ENCODE data around the gene NECTIN3. TPM values are rescaled to one million over a fixed set of nuclear protein-coding genes. Genes with fewer than 3 reads are reported as not detected.

NECTIN3 gene
- total and polyA plus RNA-seq, 2 of the 4 experiments (the other 2 are of a cell fraction), result 34.7 to 155 TPM

DNA sequence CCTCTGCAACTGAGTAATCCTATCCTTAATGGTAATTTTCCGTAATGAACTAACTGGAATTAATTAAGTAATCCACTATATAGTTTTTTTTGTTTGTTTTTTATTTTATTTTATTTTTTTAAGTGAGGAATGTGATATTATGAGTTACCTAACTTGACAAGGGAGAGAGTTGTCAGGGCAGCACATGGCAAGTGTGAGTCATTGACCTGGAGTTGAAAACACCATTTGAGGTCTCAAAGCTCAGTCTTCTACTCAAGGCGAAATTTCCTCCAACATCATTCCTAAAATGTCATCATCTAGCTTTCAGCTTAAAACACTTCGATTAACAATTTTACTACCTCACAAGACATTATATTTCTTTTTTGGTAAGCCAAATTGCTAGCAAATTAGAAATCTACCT lies 87.8 kb downstream of the NECTIN3 start:
- no peak overlapping the region for H3K4me2 ChIP-seq (ENCODE audit: low read depth, low read length)
- TF ChIP-seq, protein P1, sequence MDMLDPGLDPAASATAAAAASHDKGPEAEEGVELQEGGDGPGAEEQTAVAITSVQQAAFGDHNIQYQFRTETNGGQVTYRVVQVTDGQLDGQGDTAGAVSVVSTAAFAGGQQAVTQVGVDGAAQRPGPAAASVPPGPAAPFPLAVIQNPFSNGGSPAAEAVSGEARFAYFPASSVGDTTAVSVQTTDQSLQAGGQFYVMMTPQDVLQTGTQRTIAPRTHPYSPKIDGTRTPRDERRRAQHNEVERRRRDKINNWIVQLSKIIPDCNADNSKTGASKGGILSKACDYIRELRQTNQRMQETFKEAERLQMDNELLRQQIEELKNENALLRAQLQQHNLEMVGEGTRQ (IDR thresholded peaks at IDR 0.05; ENCODE audit: low read depth, low read length), result no peak
- TF ChIP-seq RAD21 (IDR thresholded peaks at IDR 0.05; ENCODE audit: low read length) (no peak), MAFK (IDR thresholded peaks at IDR 0.05; ENCODE audit: low read depth, low read length) (no peak), NFE2L2 (IDR thresholded peaks at IDR 0.05; ENCODE audit: low read depth, low read length) (no peak), RFX5 (IDR thresholded peaks at IDR 0.05; ENCODE audit: low read depth, low read length) (no peak), MXI1 (IDR thresholded peaks at IDR 0.05; ENCODE audit: borderline replicate concordance, low read depth, low read length) (no peak), CEBPB (IDR thresholded peaks at IDR 0.05; ENCODE audit: low read depth, low read length) (no peak), CHD1 (IDR thresholded peaks at IDR 0.05; ENCODE audit: low read depth, low read length) (no peak), POLR2A (IDR thresholded peaks at IDR 0.05; ENCODE audit: low read depth, low read length) (no peak), RCOR1 (IDR thresholded peaks at IDR 0.05; ENCODE audit: insufficient replicate concordance, low read length) (no peak), BHLHE40 (IDR thresholded peaks at IDR 0.05; ENCODE audit: low read depth, low read length) (no peak), MAZ (IDR thresholded peaks at IDR 0.05; ENCODE audit: borderline replicate concordance, low read depth, low read length) (no peak)
- TF ChIP-seq, protein P2, sequence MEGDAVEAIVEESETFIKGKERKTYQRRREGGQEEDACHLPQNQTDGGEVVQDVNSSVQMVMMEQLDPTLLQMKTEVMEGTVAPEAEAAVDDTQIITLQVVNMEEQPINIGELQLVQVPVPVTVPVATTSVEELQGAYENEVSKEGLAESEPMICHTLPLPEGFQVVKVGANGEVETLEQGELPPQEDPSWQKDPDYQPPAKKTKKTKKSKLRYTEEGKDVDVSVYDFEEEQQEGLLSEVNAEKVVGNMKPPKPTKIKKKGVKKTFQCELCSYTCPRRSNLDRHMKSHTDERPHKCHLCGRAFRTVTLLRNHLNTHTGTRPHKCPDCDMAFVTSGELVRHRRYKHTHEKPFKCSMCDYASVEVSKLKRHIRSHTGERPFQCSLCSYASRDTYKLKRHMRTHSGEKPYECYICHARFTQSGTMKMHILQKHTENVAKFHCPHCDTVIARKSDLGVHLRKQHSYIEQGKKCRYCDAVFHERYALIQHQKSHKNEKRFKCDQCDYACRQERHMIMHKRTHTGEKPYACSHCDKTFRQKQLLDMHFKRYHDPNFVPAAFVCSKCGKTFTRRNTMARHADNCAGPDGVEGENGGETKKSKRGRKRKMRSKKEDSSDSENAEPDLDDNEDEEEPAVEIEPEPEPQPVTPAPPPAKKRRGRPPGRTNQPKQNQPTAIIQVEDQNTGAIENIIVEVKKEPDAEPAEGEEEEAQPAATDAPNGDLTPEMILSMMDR (conservative IDR thresholded peaks at IDR 0.05; ENCODE audit: low read depth, low read length), result no peak
- no peak overlapping the region for H2AK9ac ChIP-seq (replicated peaks; ENCODE audit: low read depth, low read length, poor library complexity)
- POLR2A ChIA-PET (ENCODE audit: unreplicated experiment), result no interaction called here
- CTCF ChIA-PET, result no interaction called here
- H4K5ac ChIP-seq (ENCODE audit: low read depth, low read length), result no peak overlapping the region
- 100% methylated on average over 1 of the region's 3 CpGs for WGBS, 2 experiments (ENCODE audit: extremely low coverage in 2 of 2, insufficient read length in 1 of 2)
- H2BK15ac ChIP-seq (ENCODE audit: low read depth, low read length), result no peak overlapping the region
- H3K9me3 ChIP-seq (ENCODE audit: control insufficient read depth, insufficient read depth, low read length), result no peaks in the 10 kb centered on the region
- peaks cover 19% of the 10 kb centered on the region for H3K36me3 ChIP-seq (ENCODE audit: control insufficient read depth, insufficient read depth, low read length)
- no peak overlapping the region for H2BK120ac ChIP-seq (ENCODE audit: low read depth, low read length)
- dilution Hi-C loops (cut with HindIII; ENCODE audit: low sequenced_read_pairs, unreplicated experiment), result no loop called here
- no peak overlapping the region for H3K56ac ChIP-seq (ENCODE audit: extremely low read depth, insufficient read depth, low read length)
- H3K79me1 ChIP-seq (ENCODE audit: low read depth in 1 of 2, low read length in 2 of 2), result peaks cover 12 to 26% of the 10 kb centered on the region in 2 experiments
- no peak overlapping the region for H3K18ac ChIP-seq (ENCODE audit: low read depth, low read length)
- H3K23ac ChIP-seq (ENCODE audit: low read depth, low read length), result no peak overlapping the region
- no peak overlapping the region for H2AFZ ChIP-seq (replicated peaks; ENCODE audit: low read length, poor library complexity)
- no peak overlapping the region for H3K14ac ChIP-seq (replicated peaks; ENCODE audit: low read depth, low read length)
- peaks cover 7% of the 10 kb centered on the region; the same call in 1 of the 2 replicates for H3K9me1 ChIP-seq (ENCODE audit: insufficient read depth, low read length)
- H2BK20ac ChIP-seq (ENCODE audit: low read depth, low read length), result no peak overlapping the region
- H4K8ac ChIP-seq (ENCODE audit: low read depth in 2 of 2, low read length in 2 of 2), result no peak overlapping the region
- BruUV-seq (replicated peaks), result no TSS peak
- no peak overlapping the region for H3K9ac ChIP-seq (ENCODE audit: low read depth, low read length)
- H2AK5ac ChIP-seq (ENCODE audit: low read depth, low read length), result no peak overlapping the region
- DNase-seq (peak; percentile 28), ATAC-seq (ENCODE audit: low read depth) (0 out of 2 replicates have a peak, but pooled peaks have one; percentile 46)
- in situ Hi-C loops (cut with MboI; ENCODE audit: low sequenced_read_pairs), result no loop called here
- no peak overlapping the region for H4K91ac ChIP-seq (ENCODE audit: insufficient read depth, low read depth, low read length)
- no peaks in the 10 kb centered on the region for H3K4me1 ChIP-seq (ENCODE audit: control insufficient read depth, insufficient read depth, low read length)
- no peaks in the 10 kb centered on the region; the same call in 1 of the 2 replicates for H4K20me1 ChIP-seq (ENCODE audit: insufficient read depth, low read length)
- peak overlapping the region; percentile 42 for H2BK5ac ChIP-seq (ENCODE audit: low read depth, low read length, poor library complexity, severe bottlenecking)
- no peak overlapping the region for H3K4me3 ChIP-seq (ENCODE audit: insufficient read depth, low read depth, low read length)
- no peak overlapping the region for H3K27ac ChIP-seq (ENCODE audit: insufficient read depth, low read length)
- intact Hi-C loops (cut with micrococcal nuclease), result no loop called here
- no peaks in the 10 kb centered on the region for H3K27me3 ChIP-seq (ENCODE audit: control insufficient read depth, insufficient read depth, low read length)
- H3K4ac ChIP-seq (ENCODE audit: low read depth, low read length), result no peak overlapping the region

Data from IMR-90 (cell line).